T47D (cell line): ENCODE results near the gene PRKAB1.
"Not testable (repeated sequence)": the region's sequence is repeated elsewhere in the genome, so short reads cannot be mapped to it uniquely, and the experiment has no call there.

Source experiments
- DNase-seq, 2 experiments: peaks; one replicate each; pipeline versions ENCODE4 v3.0.0 to v3.0.0-alpha.2; 2011 to 2012; ENCODE audit warnings: low read depth in 1 of 2, low spot score in 1 of 2
- JUND ChIP-seq: IDR thresholded peaks from 2 replicates; pipeline ENCODE4 v1.6.1; 2012; ENCODE audit warnings: low read depth
- in situ Hi-C: cut with HindIII; loops from 2 replicates; pipeline ENCODE4 v1.10.0; 2016; ENCODE audit warnings: low sequenced_read_pairs, low pct_unique_long_range_greater_than_20kb

The PRKAB1 gene

GRCh38 chr12:119667577-119668323 is at the start of gene PRKAB1:
Gene PRKAB1, plus strand, starts transcription at chr12:119668133. Its CDS starts 112 bp downstream, at chr12:119668245.
- TF ChIP-seq JUND, result no peak
- in situ Hi-C loops, result no loop called here

GRCh38 chr12:119618328-119618896 is 49.5 kb upstream of the PRKAB1 start:
- DNase-seq, in situ Hi-C loops: not testable (repeated sequence)

More at GRCh38 chr12:119667577-119668323, at the start of gene PRKAB1:
- DNase-seq, result peak; percentile 97 to 99

GRCh38 chr12:119620490-119620889 is 47.4 kb upstream of the PRKAB1 start:
- in situ Hi-C loops, result no loop called here
- DNase-seq, result no peak
- TF ChIP-seq JUND, result no peak

GRCh38 chr12:119621878-119622277 is 46.1 kb upstream of the PRKAB1 start:
- no peak for DNase-seq
- in situ Hi-C loops, result no loop called here
- TF ChIP-seq JUND, result no peak

- TF ChIP-seq JUND, result no peak
- in situ Hi-C loops, result no loop called here
- DNase-seq, result no peak
These were observed 43.0 kb upstream of the PRKAB1 start for GRCh38 chr12:119624966-119625365.

GRCh38 chr12:119627019-119627643 is 40.8 kb upstream of the PRKAB1 start:
- TF ChIP-seq JUND, result no peak
- in situ Hi-C loops, result no loop called here
- no peak for DNase-seq

GRCh38 chr12:119627686-119628085 is 40.2 kb upstream of the PRKAB1 start:
- in situ Hi-C loops, result no loop called here
- no peak for DNase-seq
- no peak for TF ChIP-seq JUND

- DNase-seq, result no peak
- TF ChIP-seq JUND, result no peak
- in situ Hi-C loops, result no loop called here
These were observed 37.6 kb upstream of the PRKAB1 start for GRCh38 chr12:119630223-119630780.

- no peak for DNase-seq
- in situ Hi-C loops, result no loop called here
- TF ChIP-seq JUND, result no peak
These were observed 36.9 kb upstream of the PRKAB1 start for GRCh38 chr12:119630962-119631550.

GRCh38 chr12:119631930-119632678 is 35.8 kb upstream of the PRKAB1 start:
- in situ Hi-C loops, result no loop called here
- DNase-seq, result no peak
- no peak for TF ChIP-seq JUND

GRCh38 chr12:119634743-119635142 is 33.2 kb upstream of the PRKAB1 start:
- no peak for TF ChIP-seq JUND

GRCh38 chr12:119642986-119643385 is 24.9 kb upstream of the PRKAB1 start:
- TF ChIP-seq JUND, result no peak
- in situ Hi-C loops, result no loop called here
- DNase-seq, result no peak

More at GRCh38 chr12:119634743-119635142, 33.2 kb upstream of the PRKAB1 start:
- in situ Hi-C loops, result no loop called here
- no peak for DNase-seq
